NCI-H526 (cell line): ENCODE results near the gene GRM1.

ENCODE experiments used
- DNase-seq, 2 experiments: peaks; one replicate each; lab custom pipeline; 2025; lab: John Stamatoyannopoulos, UW

Gene GRM1

GRCh38 chr6:146369866-146370265, 341.0 kb downstream of the GRM1 start:
- no peak for DNase-seq

- no peak for DNase-seq
These were observed 352.6 kb downstream of the GRM1 start for GRCh38 chr6:146381486-146381885.

GRCh38 chr6:146388736-146389364, 360.0 kb downstream of the GRM1 start:
- DNase-seq = no peak

DNA sequence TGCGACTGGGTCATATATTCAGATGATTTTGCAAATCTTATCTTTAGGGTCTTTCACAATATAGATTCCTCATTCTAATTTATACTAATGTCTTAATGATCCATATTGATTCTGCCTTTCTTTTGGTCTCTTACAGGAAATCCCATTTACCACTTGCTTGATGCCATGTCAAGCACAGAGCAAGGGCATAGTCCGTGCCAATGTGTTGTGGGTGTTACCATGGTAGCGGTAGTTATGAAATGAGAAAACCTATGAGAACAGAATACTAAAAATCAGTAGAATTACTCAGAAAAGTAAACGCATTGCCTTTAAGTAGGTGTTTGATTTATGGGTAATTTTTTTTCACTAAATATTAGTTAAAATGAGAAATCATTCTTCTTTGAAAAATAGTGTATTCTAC, 360.9 kb downstream of the GRM1 start:
- no peak for DNase-seq

DNA sequence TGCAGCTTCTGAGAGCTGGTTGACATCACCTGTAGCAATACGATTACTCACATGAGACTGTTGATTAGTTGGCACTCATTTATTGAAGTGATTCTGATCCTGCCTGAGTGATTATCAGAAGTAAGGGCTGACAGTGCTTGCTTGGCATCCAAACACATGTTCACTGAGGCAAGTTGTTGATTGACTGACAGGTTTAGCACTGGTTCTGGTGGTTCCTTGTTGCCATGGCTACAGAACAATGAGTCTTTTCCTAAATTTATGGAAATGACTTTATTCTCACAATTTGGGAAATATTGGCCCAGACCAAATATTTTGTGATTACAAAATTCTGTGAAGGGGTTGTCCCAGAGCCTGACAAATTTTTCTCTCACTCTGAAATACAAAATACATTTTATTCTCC, 368.8 kb downstream of the GRM1 start:
- DNase-seq = no peak

DNA sequence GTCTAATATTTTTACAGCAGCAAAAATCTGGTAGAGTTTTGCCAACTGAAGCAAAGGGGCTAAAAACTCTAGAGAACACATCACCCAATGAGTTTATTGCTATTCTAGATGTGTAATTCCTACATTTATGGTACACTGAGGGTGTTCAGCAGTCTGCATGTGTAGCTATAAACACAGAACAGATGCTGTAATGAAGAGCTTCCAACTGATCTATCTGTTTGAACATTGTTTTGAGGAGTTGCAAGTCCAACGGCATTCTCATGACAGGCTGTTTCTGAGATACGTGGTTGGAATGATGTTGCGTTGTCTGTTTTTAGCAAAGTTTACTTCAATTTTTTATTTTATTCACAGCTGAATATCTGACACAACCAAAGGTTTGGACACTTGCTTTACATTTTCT, 373.6 kb downstream of the GRM1 start:
- DNase-seq = no peak

DNA sequence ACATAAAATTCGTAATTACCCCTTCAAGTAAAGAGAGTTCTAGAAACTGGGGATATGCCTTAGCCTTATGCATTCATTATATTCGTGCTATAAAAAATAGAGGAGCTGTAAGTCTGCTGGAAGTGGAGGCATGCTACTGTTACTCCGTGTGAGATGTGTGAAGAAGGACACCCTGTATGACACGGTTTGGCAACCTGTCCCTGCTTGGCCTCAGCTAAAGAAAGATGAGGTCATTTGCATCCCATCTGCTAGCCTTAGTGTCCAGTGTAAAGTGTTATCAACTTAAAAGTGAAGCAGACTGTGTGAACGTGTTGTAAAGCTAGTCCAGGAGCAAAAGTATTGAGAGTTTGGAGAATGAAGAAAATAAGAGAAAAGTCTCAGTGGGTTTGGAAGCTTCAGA, 379.7 kb downstream of the GRM1 start:
- DNase-seq = no peak

DNA sequence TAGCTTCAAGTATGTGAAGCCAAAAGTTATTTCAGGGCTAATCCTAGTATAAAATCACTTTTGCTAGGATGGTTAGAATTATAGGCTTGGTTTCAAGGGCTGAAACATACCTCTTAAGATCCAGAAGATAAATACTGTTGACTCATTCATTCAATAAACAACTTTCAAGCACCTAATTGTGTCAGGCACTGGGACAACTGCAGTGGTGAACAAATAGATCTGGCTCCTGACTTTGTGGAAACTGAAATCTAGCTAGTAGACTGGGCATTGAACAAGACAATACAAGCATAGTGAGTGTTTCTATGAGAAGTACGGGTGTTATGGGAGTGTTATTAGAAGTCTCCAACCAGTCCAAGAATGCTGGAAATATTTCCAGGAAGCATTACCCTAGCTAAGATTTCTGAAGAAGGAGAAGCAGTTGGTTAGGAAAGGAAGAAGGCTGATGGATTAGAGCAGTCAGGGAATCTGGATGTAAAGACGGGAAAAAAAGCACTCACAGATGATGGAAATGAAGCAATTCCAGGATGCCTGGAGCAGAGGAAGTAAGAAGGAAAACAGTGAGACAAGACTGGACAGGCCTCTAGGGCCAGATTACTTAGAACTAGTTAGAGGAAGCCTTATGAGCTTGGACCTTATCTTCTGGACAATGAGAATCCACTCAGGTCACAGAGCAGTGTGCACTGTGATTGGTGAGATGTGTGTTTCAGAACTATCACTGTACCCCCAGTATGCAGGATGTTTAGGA, 382.2 kb downstream of the GRM1 start:
- DNase-seq = no peak

DNA sequence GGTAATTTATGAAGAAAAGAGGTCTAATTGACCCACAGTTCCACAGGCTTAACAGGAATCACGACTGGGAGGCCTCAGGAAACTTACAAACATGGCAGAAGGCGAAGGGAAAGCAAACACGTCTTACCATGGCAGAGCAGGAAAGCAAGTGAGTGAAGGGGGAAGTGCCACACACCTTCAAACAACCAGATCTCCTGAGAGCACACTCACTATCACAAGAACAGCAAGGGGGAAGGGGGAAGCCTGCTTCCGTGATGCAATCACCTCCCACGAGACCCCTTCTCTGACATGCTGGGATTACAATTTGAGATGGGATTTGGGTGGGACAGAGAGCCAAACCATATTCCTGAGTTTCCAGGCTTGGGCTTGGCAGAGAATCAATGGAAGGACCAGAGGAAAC, 390.7 kb downstream of the GRM1 start:
- DNase-seq = no peak

GRCh38 chr6:146420255-146420654, 391.4 kb downstream of the GRM1 start:
- DNase-seq = no peak

DNA sequence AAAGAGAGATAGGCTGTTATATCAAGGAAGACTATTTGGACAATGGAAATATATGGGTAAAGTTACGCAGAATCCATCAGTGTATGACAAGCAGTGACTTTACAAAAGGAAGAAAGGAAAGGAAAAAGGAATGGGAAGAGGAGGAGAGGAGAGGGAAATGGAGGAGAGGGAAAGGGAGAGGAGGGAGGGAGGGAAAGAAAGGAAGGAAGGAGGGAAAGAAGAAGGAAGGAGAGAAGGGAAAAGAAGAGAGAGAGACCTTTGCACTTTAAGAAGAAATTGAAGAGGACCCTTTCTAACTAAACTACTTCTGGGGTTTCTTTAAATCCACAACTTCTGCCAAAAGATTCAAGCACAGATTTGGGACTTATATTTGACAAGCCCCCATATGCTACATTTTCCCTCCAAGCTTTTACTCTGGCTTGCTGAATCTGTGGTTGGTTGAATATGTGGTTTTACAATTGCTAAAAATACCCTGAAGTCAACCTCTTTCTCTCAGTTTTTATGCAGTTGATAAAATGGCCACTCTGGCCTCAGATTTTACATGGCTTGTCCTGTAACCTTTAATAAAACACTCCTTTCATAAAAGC, 394.0 kb downstream of the GRM1 start:
- DNase-seq = no peak

DNA sequence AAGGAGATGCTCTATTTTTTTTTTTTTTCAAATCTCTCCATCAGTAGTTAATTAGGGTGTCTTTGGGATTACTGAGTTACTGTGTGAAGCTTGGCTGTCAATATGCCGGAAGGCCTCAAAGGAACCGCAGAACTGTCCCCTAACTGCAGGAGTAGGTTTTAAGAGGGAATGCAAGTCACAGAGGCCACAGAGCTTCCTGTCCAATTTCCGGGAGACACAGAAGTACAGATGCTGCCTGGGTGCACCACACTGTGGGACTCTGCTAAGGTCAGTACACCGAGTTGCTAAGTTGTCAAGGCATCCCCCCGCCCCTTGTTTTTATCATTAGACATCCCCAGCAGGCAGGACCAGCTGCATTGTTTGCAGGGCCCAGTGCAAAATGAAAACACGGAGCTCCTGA, 394.6 kb downstream of the GRM1 start:
- no peak for DNase-seq

DNA sequence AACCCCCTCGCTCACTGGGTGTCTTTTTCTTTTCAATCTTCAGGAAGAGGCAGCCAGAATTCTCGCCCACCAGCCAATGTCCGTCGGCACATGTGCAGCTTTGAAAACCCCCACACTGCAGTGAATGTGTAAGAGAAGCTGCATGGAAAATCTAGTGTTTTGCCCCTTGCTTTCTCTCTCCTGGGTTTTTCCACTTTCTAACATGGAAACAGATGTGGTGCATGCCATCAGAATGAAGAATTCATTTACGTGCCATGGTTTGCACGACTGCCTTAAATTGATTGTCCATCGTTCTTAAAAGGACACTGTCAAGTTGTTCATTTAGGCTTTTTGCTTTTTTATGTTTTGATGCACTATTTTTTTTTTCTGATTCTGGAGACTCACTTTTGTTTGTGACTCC, 397.7 kb downstream of the GRM1 start:
- DNase-seq = no peak

DNA sequence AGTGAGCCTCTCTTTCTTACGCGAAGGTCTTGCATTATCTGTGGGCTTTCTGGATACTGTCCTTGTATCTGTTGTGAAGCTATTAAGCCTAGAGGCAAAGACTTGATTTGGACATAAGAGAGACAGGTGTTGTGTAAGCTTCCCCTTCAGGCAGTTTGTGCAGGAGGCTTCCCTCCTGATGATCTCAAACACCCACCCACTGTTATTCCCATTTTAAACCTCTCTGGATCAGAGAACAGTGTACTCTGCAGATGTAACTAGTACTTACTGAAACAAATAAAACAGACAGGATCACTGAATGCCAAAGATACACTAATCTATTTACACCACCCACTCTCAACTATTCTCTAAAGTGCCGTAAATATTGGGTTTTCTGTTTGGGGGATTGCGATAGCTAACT, 401.0 kb downstream of the GRM1 start:
- DNase-seq = no peak

GRCh38 chr6:146433881-146434731, 405.2 kb downstream of the GRM1 start:
- no peak for DNase-seq

- no peak for DNase-seq
These were observed 406.0 kb downstream of the GRM1 start for GRCh38 chr6:146434732-146435390.

GRCh38 chr6:146441907-146442306, 413.0 kb downstream of the GRM1 start:
- DNase-seq = no peak

- DNase-seq = no peak
These were observed 415.3 kb downstream of the GRM1 start for GRCh38 chr6:146444189-146444588.

- no peak for DNase-seq
These were observed 416.4 kb downstream of the GRM1 start for GRCh38 chr6:146445233-146445632.

GRCh38 chr6:146456886-146457285, 428.0 kb downstream of the GRM1 start:
- DNase-seq = no peak

- DNase-seq = no peak
These were observed 432.1 kb downstream of the GRM1 start for GRCh38 chr6:146460941-146461340.
